Activated T-cell treated with anti-CD3 and anti-CD28 coated beads, Interleukin-2, amount 50 U/mL, for 72 hours (primary cell): ENCODE data around the gene NDEL1. TPM values are rescaled to one million over a fixed set of nuclear protein-coding genes. Genes with fewer than 3 reads are reported as not detected.
A peak's percentile ranks its signal among the peaks of the same experiment; 100 is the strongest.

ENCODE experiments used
- ATAC-seq, 2 donors: fragments of 150-1000 bp; cut with Tn5 transposase; replicated peaks in 1 of 2; 2 replicates each; pipeline ENCODE4 v1.10.0; 2021; ENCODE audit warnings: moderate library complexity in 2 of 2, mild to moderate bottlenecking in 1 of 2
- DNase-seq, 2 donors: peaks; one replicate each; pipeline ENCODE4 v3.0.0; 2021 to 2022; ENCODE audit warnings: mixed read lengths in 1 of 2
- H3K27ac Mint-ChIP-seq: one replicate; pipeline ENCODE4 v1.8.0; 2022; ENCODE audit warnings: mild to moderate bottlenecking, moderate library complexity, mixed read lengths
- H3K27me3 Mint-ChIP-seq: one replicate; pipeline ENCODE4 v1.8.0; 2022; ENCODE audit warnings: low read depth, mixed read lengths
- H3K36me3 Mint-ChIP-seq, 2 donors: one replicate each; pipeline ENCODE4 v1.8.0; 2022; ENCODE audit warnings: mixed read lengths in 2 of 2, mild to moderate bottlenecking in 1 of 2; ENCODE audit not compliant: insufficient read depth in 2 of 2
- H3K4me1 Mint-ChIP-seq: one replicate; pipeline ENCODE4 v1.8.0; 2022; ENCODE audit warnings: low read depth, mixed read lengths
- H3K4me3 Mint-ChIP-seq, 2 donors: one replicate each; pipeline ENCODE4 v1.8.0; 2022; ENCODE audit warnings: mild to moderate bottlenecking in 2 of 2, mixed read lengths in 2 of 2, moderate library complexity in 2 of 2
- H3K9me3 Mint-ChIP-seq, 2 donors: one replicate each; pipeline ENCODE4 v1.8.0; 2022; ENCODE audit warnings: mixed read lengths in 2 of 2
- total RNA-seq, 2 donors: library from RNA; stranded (reverse); gene quantifications; one replicate each; pipeline ENCODE4 v1.2.3, GENCODE V29; 2022

Gene NDEL1
- total RNA-seq, 2 donors from 2014 or later, result 65.1 to 74.2 TPM

- H3K4me3 Mint-ChIP-seq, result no peak overlapping the region
These were observed 30.1 kb upstream of the NDEL1 start for GRCh38 chr17:8405499-8406016.

DNA sequence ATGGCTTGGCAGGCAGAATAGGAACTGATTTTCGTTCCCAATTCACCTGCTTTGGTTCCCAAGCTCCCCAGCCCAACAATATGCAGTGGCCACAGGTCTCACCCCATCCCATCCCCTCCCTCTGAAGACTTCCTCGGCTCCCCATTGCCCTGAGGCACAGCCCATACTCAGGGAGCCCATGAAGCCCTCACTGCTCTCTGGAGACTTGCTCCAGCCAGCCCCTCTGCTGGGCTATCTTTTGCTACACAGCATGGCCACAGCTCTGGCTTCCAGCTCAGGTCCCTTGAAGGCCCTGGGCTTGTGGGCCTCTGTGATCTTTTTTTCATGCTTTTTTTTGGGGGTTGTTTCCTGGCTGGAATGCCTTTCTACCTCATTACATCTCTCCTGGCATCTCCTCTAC lies 29.5 kb upstream of the NDEL1 start:
- DNase-seq (no peak), ATAC-seq (no peak)
- Mint-ChIP-seq H3K27me3 (peaks cover 13% of the 10 kb centered on the region), H3K4me1 (peaks cover 13% of the 10 kb centered on the region), H3K4me3 (no peak overlapping the region), H3K27ac (no peak overlapping the region), H3K9me3 (no peaks in the 10 kb centered on the region), H3K36me3 (no peaks in the 10 kb centered on the region)

More at GRCh38 chr17:8405499-8406016, 30.1 kb upstream of the NDEL1 start:
- Mint-ChIP-seq H3K36me3 (no peaks in the 10 kb centered on the region), H3K27ac (no peak overlapping the region), H3K4me1 (peaks cover 7% of the 10 kb centered on the region), H3K27me3 (peaks cover 13% of the 10 kb centered on the region), H3K9me3 (no peaks in the 10 kb centered on the region)
- ATAC-seq, result no peak
- DNase-seq, result no peak

- no peak for ATAC-seq
- Mint-ChIP-seq H3K4me1 (peaks cover 21% of the 10 kb centered on the region), H3K27me3 (peaks cover 24% of the 10 kb centered on the region), H3K9me3 (no peaks in the 10 kb centered on the region), H3K27ac (no peak overlapping the region), H3K36me3 (no peaks in the 10 kb centered on the region), H3K4me3 (no peak overlapping the region)
- DNase-seq, result no peak
These were observed 27.3 kb upstream of the NDEL1 start for GRCh38 chr17:8408371-8408770.

- Mint-ChIP-seq H3K27ac (no peak overlapping the region), H3K4me3 (peak overlapping the region; percentile 21 to 28), H3K4me1 (peaks cover 23% of the 10 kb centered on the region), H3K36me3 (no peaks in the 10 kb centered on the region), H3K27me3 (peaks cover 24% of the 10 kb centered on the region), H3K9me3 (no peaks in the 10 kb centered on the region)
- peak; percentile 71 to 80 for ATAC-seq
- peak; percentile 73 to 82 for DNase-seq
These were observed 25.5 kb upstream of the NDEL1 start for GRCh38 chr17:8409966-8410882.

DNA sequence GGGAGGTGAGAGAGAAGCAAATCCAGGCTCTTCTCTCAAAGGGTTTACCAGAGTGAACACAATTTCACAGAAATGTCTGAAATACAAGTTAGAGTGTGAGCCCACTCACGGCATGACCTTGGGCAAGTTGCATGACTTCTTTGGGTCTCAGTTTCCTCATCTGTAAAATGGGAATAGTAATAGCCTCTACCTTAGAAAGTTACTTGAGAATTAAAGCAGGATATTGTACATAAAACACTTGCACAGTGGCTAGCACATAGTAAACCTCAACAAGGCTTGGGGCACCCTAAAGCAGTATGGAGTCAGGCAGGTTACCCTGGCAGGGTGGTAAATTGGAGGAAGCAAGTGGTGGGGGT lies 24.8 kb upstream of the NDEL1 start:
- no peak for ATAC-seq
- Mint-ChIP-seq H3K4me1 (peaks cover 23% of the 10 kb centered on the region), H3K27me3 (peaks cover 24% of the 10 kb centered on the region), H3K9me3 (no peaks in the 10 kb centered on the region), H3K36me3 (no peaks in the 10 kb centered on the region), H3K27ac (no peak overlapping the region), H3K4me3 (no peak overlapping the region)
- no peak for DNase-seq

GRCh38 chr17:8412089-8412488 lies 23.6 kb upstream of the NDEL1 start:
- no peak for ATAC-seq
- Mint-ChIP-seq H3K27ac (no peak overlapping the region), H3K9me3 (no peaks in the 10 kb centered on the region), H3K36me3 (no peaks in the 10 kb centered on the region), H3K4me3 (no peak overlapping the region), H3K27me3 (peaks cover 36% of the 10 kb centered on the region), H3K4me1 (peaks cover 23% of the 10 kb centered on the region)
- DNase-seq, result no peak

DNA sequence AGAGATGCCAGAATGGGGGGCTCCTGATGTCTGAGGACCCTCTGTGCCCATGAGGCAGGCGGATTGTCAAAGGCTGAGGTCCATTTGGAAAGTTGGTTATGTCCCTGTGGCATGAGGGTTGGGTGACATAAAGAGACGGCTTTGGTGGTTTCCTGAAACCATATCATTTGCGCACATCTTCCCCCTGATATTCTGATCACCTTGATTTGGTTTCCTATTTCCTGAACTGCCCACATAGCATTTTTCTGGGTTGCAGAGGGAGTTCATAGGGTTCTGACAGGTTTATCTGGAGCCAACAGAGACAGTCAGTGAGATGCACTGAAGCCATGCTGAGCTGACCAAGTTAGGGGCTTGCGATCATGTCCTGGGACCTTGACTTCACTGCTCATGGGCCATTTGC lies 22.4 kb upstream of the NDEL1 start:
- H3K36me3 Mint-ChIP-seq, result no peaks in the 10 kb centered on the region
- ATAC-seq (no peak), DNase-seq (no peak)
- H3K27ac Mint-ChIP-seq, result no peak overlapping the region
- H3K4me1 Mint-ChIP-seq, result peaks cover 23% of the 10 kb centered on the region
- H3K9me3 Mint-ChIP-seq, result no peaks in the 10 kb centered on the region
- H3K27me3 Mint-ChIP-seq, result peaks cover 45% of the 10 kb centered on the region
- no peak overlapping the region for H3K4me3 Mint-ChIP-seq

GRCh38 chr17:8413938-8414337 lies 21.7 kb upstream of the NDEL1 start:
- Mint-ChIP-seq H3K36me3 (no peaks in the 10 kb centered on the region), H3K27me3 (peaks cover 43% of the 10 kb centered on the region), H3K9me3 (no peaks in the 10 kb centered on the region), H3K27ac (no peak overlapping the region), H3K4me3 (no peak overlapping the region), H3K4me1 (peaks cover 23% of the 10 kb centered on the region)
- DNase-seq, result no peak
- ATAC-seq, result no peak

DNA sequence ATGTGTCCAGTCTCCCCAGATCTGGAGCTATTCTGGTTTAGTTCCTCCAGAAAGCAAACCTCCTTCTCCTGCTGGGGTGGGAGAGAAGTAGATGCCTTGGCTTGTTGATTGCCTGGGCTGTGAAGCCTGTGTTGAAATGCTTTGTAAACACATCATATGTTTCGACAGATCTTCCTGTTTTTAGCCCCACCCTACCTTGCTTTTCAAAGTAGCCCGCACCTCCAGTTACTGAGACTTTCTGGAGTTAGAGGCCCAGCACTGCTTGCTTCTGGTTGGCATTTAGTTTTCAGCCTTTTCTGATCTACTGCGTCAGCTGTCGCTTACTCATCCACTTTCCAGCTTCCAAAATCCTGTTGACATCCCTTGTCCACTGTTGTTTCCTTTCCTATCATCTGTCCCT lies 17.9 kb upstream of the NDEL1 start:
- Mint-ChIP-seq H3K4me1 (peaks cover 8% of the 10 kb centered on the region), H3K27ac (no peak overlapping the region), H3K9me3 (no peaks in the 10 kb centered on the region), H3K4me3 (no peak overlapping the region), H3K27me3 (peaks cover 38% of the 10 kb centered on the region), H3K36me3 (no peaks in the 10 kb centered on the region)
- ATAC-seq (no peak), DNase-seq (no peak)

GRCh38 chr17:8418471-8418870 lies 17.2 kb upstream of the NDEL1 start:
- ATAC-seq (no peak), DNase-seq (no peak)
- no peak overlapping the region for H3K27ac Mint-ChIP-seq
- H3K27me3 Mint-ChIP-seq, result peaks cover 38% of the 10 kb centered on the region
- peaks cover 1% of the 10 kb centered on the region for H3K4me1 Mint-ChIP-seq
- no peak overlapping the region for H3K4me3 Mint-ChIP-seq
- H3K36me3 Mint-ChIP-seq, result no peaks in the 10 kb centered on the region
- H3K9me3 Mint-ChIP-seq, result no peaks in the 10 kb centered on the region

GRCh38 chr17:8419305-8419704 lies 16.4 kb upstream of the NDEL1 start:
- DNase-seq (no peak), ATAC-seq (no peak)
- no peaks in the 10 kb centered on the region for H3K9me3 Mint-ChIP-seq
- no peaks in the 10 kb centered on the region for H3K36me3 Mint-ChIP-seq
- peaks cover 38% of the 10 kb centered on the region for H3K27me3 Mint-ChIP-seq
- H3K4me1 Mint-ChIP-seq, result no peaks in the 10 kb centered on the region
- H3K4me3 Mint-ChIP-seq, result no peak overlapping the region
- H3K27ac Mint-ChIP-seq, result no peak overlapping the region

DNA sequence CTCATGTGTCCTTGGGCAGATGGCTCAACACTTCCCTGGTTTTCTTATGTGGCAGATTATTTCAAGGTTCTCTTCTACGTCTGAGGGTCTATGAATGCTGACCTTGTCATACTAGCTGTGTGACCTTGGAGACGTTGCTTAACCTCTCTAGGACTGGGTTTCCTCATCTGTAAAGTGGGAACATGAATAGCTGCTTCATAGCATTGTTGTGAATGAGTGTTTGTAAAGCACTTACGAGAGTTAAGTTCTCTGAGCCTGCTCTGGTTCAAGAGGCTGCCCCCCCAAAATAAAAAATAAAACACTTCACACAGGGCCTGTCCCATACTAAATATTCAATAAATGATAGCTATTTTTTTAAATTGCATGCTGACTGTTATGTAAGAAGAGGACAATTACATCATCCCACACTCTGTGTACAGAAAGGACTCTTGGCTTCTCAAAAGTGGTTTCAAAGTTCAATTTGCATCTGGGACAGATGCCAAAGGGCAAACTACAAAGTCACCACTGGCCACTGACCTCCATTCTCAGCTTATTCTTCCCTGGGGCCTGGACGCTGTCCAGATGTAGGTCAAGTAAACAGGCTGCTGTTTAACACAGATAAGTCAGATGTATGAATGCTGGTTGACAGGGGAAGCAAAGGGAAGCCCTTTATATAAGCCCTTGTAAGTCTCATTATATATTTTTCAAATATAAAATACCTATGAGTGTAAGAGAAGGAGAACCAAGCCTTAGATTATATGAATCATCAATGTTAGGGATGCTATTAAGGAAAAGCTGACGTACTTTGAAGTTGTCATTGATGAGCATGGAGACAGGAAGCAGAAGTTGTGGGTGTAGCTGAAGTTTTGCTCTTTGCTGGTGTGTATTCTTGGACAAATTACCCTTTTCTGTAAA lies 15.4 kb upstream of the NDEL1 start:
- no peaks in the 10 kb centered on the region for H3K4me1 Mint-ChIP-seq
- no peak overlapping the region for H3K27ac Mint-ChIP-seq
- DNase-seq, result no peak
- no peak for ATAC-seq
- no peak overlapping the region for H3K4me3 Mint-ChIP-seq
- no peaks in the 10 kb centered on the region for H3K36me3 Mint-ChIP-seq
- no peaks in the 10 kb centered on the region for H3K9me3 Mint-ChIP-seq
- H3K27me3 Mint-ChIP-seq, result peaks cover 38% of the 10 kb centered on the region

GRCh38 chr17:8421571-8421970 lies 14.1 kb upstream of the NDEL1 start:
- no peak for DNase-seq
- Mint-ChIP-seq H3K9me3 (no peaks in the 10 kb centered on the region), H3K36me3 (no peaks in the 10 kb centered on the region), H3K27me3 (peaks cover 31% of the 10 kb centered on the region), H3K27ac (no peak overlapping the region), H3K4me1 (no peaks in the 10 kb centered on the region), H3K4me3 (no peak overlapping the region)
- ATAC-seq, result no peak
